ENCODE results near the gene TGM6. TPM values are rescaled to one million over a fixed set of nuclear protein-coding genes. Genes with fewer than 3 reads are reported as not detected.

The TGM6 gene
- total RNA-seq, 1 donor from 2014 or later = not detected

- Mint-ChIP-seq H3K36me3 (ENCODE audit: low read depth, unreplicated experiment) (no peaks in the 10 kb centered on the region), H3K27ac (ENCODE audit: unreplicated experiment) (no peak overlapping the region), H3K27me3 (ENCODE audit: unreplicated experiment) (peaks cover 7% of the 10 kb centered on the region), H3K9me3 (ENCODE audit: unreplicated experiment) (no peaks in the 10 kb centered on the region), H3K4me3 (ENCODE audit: unreplicated experiment) (no peak overlapping the region), H3K4me1 (ENCODE audit: unreplicated experiment) (no peaks in the 10 kb centered on the region)
- no peak for TF ChIP-seq CTCF (IDR thresholded peaks at IDR 0.05; ENCODE audit: unreplicated experiment)
- DNase-seq (ENCODE audit: low spot score) = no peak
Observed at GRCh38 chr20:2340823-2341222, 39.9 kb upstream of the TGM6 start.

GRCh38 chr20:2341336-2341735, 39.4 kb upstream of the TGM6 start:
- no peak for DNase-seq (ENCODE audit: low spot score)
- H3K27ac Mint-ChIP-seq (ENCODE audit: unreplicated experiment) = no peak overlapping the region
- H3K9me3 Mint-ChIP-seq (ENCODE audit: unreplicated experiment) = no peaks in the 10 kb centered on the region
- H3K4me3 Mint-ChIP-seq (ENCODE audit: unreplicated experiment) = no peak overlapping the region
- no peak for TF ChIP-seq CTCF (IDR thresholded peaks at IDR 0.05; ENCODE audit: unreplicated experiment)
- H3K27me3 Mint-ChIP-seq (ENCODE audit: unreplicated experiment) = peaks cover 7% of the 10 kb centered on the region
- no peaks in the 10 kb centered on the region for H3K36me3 Mint-ChIP-seq (ENCODE audit: low read depth, unreplicated experiment)
- no peaks in the 10 kb centered on the region for H3K4me1 Mint-ChIP-seq (ENCODE audit: unreplicated experiment)

GRCh38 chr20:2342243-2342642, 38.5 kb upstream of the TGM6 start:
- Mint-ChIP-seq H3K27ac (ENCODE audit: unreplicated experiment) (no peak overlapping the region), H3K9me3 (ENCODE audit: unreplicated experiment) (no peaks in the 10 kb centered on the region), H3K4me3 (ENCODE audit: unreplicated experiment) (no peak overlapping the region), H3K27me3 (ENCODE audit: unreplicated experiment) (peaks cover 3% of the 10 kb centered on the region), H3K36me3 (ENCODE audit: low read depth, unreplicated experiment) (no peaks in the 10 kb centered on the region), H3K4me1 (ENCODE audit: unreplicated experiment) (no peaks in the 10 kb centered on the region)
- DNase-seq (ENCODE audit: low spot score) = no peak
- no peak for TF ChIP-seq CTCF (IDR thresholded peaks at IDR 0.05; ENCODE audit: unreplicated experiment)

GRCh38 chr20:2346188-2346587, 34.5 kb upstream of the TGM6 start:
- no peaks in the 10 kb centered on the region for H3K9me3 Mint-ChIP-seq (ENCODE audit: unreplicated experiment)
- no peak overlapping the region for H3K27ac Mint-ChIP-seq (ENCODE audit: unreplicated experiment)

GRCh38 chr20:2348336-2348735, 32.4 kb upstream of the TGM6 start:
- peaks cover 4% of the 10 kb centered on the region for H3K27me3 Mint-ChIP-seq (ENCODE audit: unreplicated experiment)
- DNase-seq (ENCODE audit: low spot score) = no peak
- H3K27ac Mint-ChIP-seq (ENCODE audit: unreplicated experiment) = no peak overlapping the region
- peaks cover 3% of the 10 kb centered on the region for H3K36me3 Mint-ChIP-seq (ENCODE audit: low read depth, unreplicated experiment)
- H3K9me3 Mint-ChIP-seq (ENCODE audit: unreplicated experiment) = no peaks in the 10 kb centered on the region
- no peak for TF ChIP-seq CTCF (IDR thresholded peaks at IDR 0.05; ENCODE audit: unreplicated experiment)
- no peak overlapping the region for H3K4me3 Mint-ChIP-seq (ENCODE audit: unreplicated experiment)
- H3K4me1 Mint-ChIP-seq (ENCODE audit: unreplicated experiment) = no peaks in the 10 kb centered on the region

More at GRCh38 chr20:2346188-2346587, 34.5 kb upstream of the TGM6 start:
- Mint-ChIP-seq H3K4me1 (ENCODE audit: unreplicated experiment) (no peaks in the 10 kb centered on the region), H3K27me3 (ENCODE audit: unreplicated experiment) (peaks cover 4% of the 10 kb centered on the region), H3K4me3 (ENCODE audit: unreplicated experiment) (no peak overlapping the region), H3K36me3 (ENCODE audit: low read depth, unreplicated experiment) (peaks cover 3% of the 10 kb centered on the region)
- DNase-seq (ENCODE audit: low spot score) = no peak
- TF ChIP-seq CTCF (IDR thresholded peaks at IDR 0.05; ENCODE audit: unreplicated experiment) = no peak

All from endothelial cell (in vitro differentiated cells).